ENCODE measurements around the gene PRKCB. TPM values are rescaled to one million over a fixed set of nuclear protein-coding genes. Genes with fewer than 3 reads are reported as not detected.

Gene PRKCB
- total and polyA plus RNA-seq, 2 of the 8 experiments (the other 6 are each of a cell fraction or from before 2014, with no cell fraction given) = 7.1 to 12.1 TPM

GRCh38 chr16:24018485-24018884 is 182.7 kb downstream of the PRKCB start:
- Histone ChIP-seq H3K79me2 (ENCODE audit: control insufficient read depth in 1 of 2, insufficient read depth in 2 of 2, low read length in 2 of 2) (no peaks in the 10 kb centered on the region), H4K20me1 (replicated peaks in 1 of 2; ENCODE audit: control insufficient read depth in 1 of 2, insufficient read depth in 2 of 2, low read length in 2 of 2) (no peaks in the 10 kb centered on the region), H3K79me1 (ENCODE audit: low read depth, low read length) (no peaks in the 10 kb centered on the region), H2AK5ac (ENCODE audit: low read depth, low read length) (no peak overlapping the region), H2BK15ac (ENCODE audit: low read length) (no peak overlapping the region), H3K27ac (ENCODE audit: low read depth, low read length) (no peak overlapping the region), H2AFZ (ENCODE audit: low read length) (no peak overlapping the region), H3K9ac (replicated peaks in 1 of 4; ENCODE audit: extremely low read depth in 1 of 4, low read depth in 3 of 4, low read length in 3 of 4) (no peak overlapping the region), H4K5ac (ENCODE audit: insufficient read length, low read depth, low read length) (no peak overlapping the region), H3K4me1 (replicated peaks in 1 of 4; ENCODE audit: control insufficient read depth in 3 of 4, insufficient read depth in 4 of 4, low read length in 3 of 4) (peaks cover 0 to 3% (median 0%) of the 10 kb centered on the region in 4 experiments; a peak in 1 of 7 replicates), H2BK5ac (ENCODE audit: low read depth, low read length) (no peak overlapping the region), H3K4ac (replicated peaks; ENCODE audit: insufficient read length, low read depth, low read length) (no peak overlapping the region), H3K56ac (replicated peaks; ENCODE audit: insufficient read length, low read depth, low read length) (no peak overlapping the region), H2BK12ac (ENCODE audit: low read depth, low read length) (no peak overlapping the region), H3K23ac (ENCODE audit: insufficient read length) (no peak overlapping the region), H4K8ac (ENCODE audit: extremely low read depth, insufficient read depth, low read length) (no peak overlapping the region), H3K4me3 (ENCODE audit: extremely low read depth in 1 of 4, insufficient read depth in 2 of 4, low read depth in 3 of 4, low read length in 4 of 4) (no peak overlapping the region), H4K91ac (replicated peaks; ENCODE audit: insufficient read length, low read length) (no peak overlapping the region), H2BK120ac (replicated peaks; ENCODE audit: low read depth, low read length) (no peak overlapping the region), H3K23me2 (ENCODE audit: low read depth, low read length) (peaks cover 1% of the 10 kb centered on the region; the same call in 1 of the 2 replicates), H3K27me3 (replicated peaks in 1 of 4; ENCODE audit: control insufficient read depth in 3 of 4, extremely low read depth in 1 of 4, insufficient read depth in 3 of 4, low read length in 3 of 4) (no peaks in the 10 kb centered on the region), H3K18ac (ENCODE audit: extremely low read depth, low read length) (no peak overlapping the region), H3K14ac (ENCODE audit: insufficient read length) (no peak overlapping the region), H3K4me2 (ENCODE audit: insufficient read depth in 1 of 2, low read depth in 2 of 2, low read length in 2 of 2) (no peak overlapping the region), H3K36me3 (ENCODE audit: control insufficient read depth in 2 of 4, insufficient read depth in 4 of 4, low read length in 3 of 4) (no peaks in the 10 kb centered on the region), H3K9me3 (ENCODE audit: insufficient read depth in 2 of 2, low read depth in 1 of 2, low read length in 1 of 2) (no peaks in the 10 kb centered on the region), H2BK20ac (ENCODE audit: low read length) (no peak overlapping the region)
- ChIA-PET CTCF (ENCODE audit: partially characterized antibody) (no interaction called here), POLR2A (ENCODE audit: partially characterized antibody) (no interaction called here)
- 83% methylated on average over 7 of the region's 7 CpGs; no CpG with 5 or more reads in 1 of the 2 experiments for WGBS, 2 experiments (ENCODE audit: extremely low coverage in 1 of 2, insufficient coverage in 1 of 2, insufficient read length in 1 of 2, insufficient replicate concordance in 2 of 2, low coverage in 1 of 2, low lambda C conversion rate in 2 of 2, missing lambda C conversion rate in 1 of 2)
- no peak for FAIRE-seq
- DNase-seq (ENCODE audit: low read depth in 1 of 2, low spot score in 2 of 2) = no peak
- no peak for TF ChIP-seq SP1 (IDR thresholded peaks at IDR 0.05; ENCODE audit: low read depth, low read length)
- TF ChIP-seq E2F6 (IDR thresholded peaks at IDR 0.05) = no peak
- TF ChIP-seq POLR2A (IDR thresholded peaks at IDR 0.05; ENCODE audit: control extremely low read depth in 1 of 2, low read depth in 2 of 2, low read length in 2 of 2) = no peak
- TF ChIP-seq YY1 (IDR thresholded peaks at IDR 0.05; ENCODE audit: low read depth, low read length) = no peak
- TF ChIP-seq CHD1 (IDR thresholded peaks at IDR 0.05; ENCODE audit: low read depth, low read length) = no peak
- TF ChIP-seq EZH2 (IDR thresholded peaks at IDR 0.05; ENCODE audit: low read depth, low read length, severe bottlenecking) = no peak
- no peak for TF ChIP-seq SUZ12 (IDR thresholded peaks at IDR 0.05; ENCODE audit: low read length)
- TF ChIP-seq JUN (IDR thresholded peaks at IDR 0.05; ENCODE audit: low read depth, low read length) = no peak
- TF ChIP-seq ASH2L (IDR thresholded peaks at IDR 0.05; ENCODE audit: low read length) = no peak
- TF ChIP-seq FOSL1 (IDR thresholded peaks at IDR 0.05; ENCODE audit: insufficient read depth, low read depth, low read length) = no peak
- no peak for TF ChIP-seq POLR2AphosphoS5 (IDR thresholded peaks at IDR 0.05; ENCODE audit: low read depth, low read length)
- no peak for TF ChIP-seq CTCF (IDR thresholded peaks at IDR 0.05; ENCODE audit: control extremely low read depth in 1 of 3, insufficient read depth in 1 of 3, low read depth in 1 of 3, low read length in 3 of 3)
- TF ChIP-seq SIX5 (IDR thresholded peaks at IDR 0.05; ENCODE audit: low read depth, low read length) = no peak
